Pulmonary artery endothelial cell (primary cell): Measurements from ENCODE around the gene SMCO3. TPM values are rescaled to one million over a fixed set of nuclear protein-coding genes. Genes with fewer than 3 reads are reported as not detected.

Experiments used
- DNase-seq: peaks from one replicate; pipeline ENCODE4 v3.0.0-alpha.2; 2011; ENCODE audit warnings: low read depth, low spot score
- total RNA-seq: library from RNA; depleted of rRNA; stranded (reverse); fragments of >200 nt; gene quantifications from 2 replicates; pipeline ENCODE4 v1.2.3, GENCODE V29; 2014

SMCO3 gene
- total RNA-seq: 0.39 and 0.46 TPM in 2 replicates

- DNase-seq: no peak
Measured at GRCh38 chr12:14814014-14814413, at the start of gene SMCO3. TSS of gene SMCO3 (minus strand) at chr12:14814182. CDS start at chr12:14806680, 7,502 bp downstream.

GRCh38 chr12:14860490-14860889 is 46.5 kb upstream of the SMCO3 start:
- DNase-seq: no peak

- DNase-seq: no peak
Measured at GRCh38 chr12:14858513-14858912, 44.5 kb upstream of the SMCO3 start.

- DNase-seq: no peak
Measured at GRCh38 chr12:14854586-14855183, 40.7 kb upstream of the SMCO3 start.

GRCh38 chr12:14853961-14854360 is 40.0 kb upstream of the SMCO3 start:
- no peak for DNase-seq

- DNase-seq: no peak
Measured at GRCh38 chr12:14852880-14853279, 38.9 kb upstream of the SMCO3 start.

- no peak for DNase-seq
Measured at GRCh38 chr12:14850929-14851663, 37.1 kb upstream of the SMCO3 start.

GRCh38 chr12:14849661-14850060 is 35.7 kb upstream of the SMCO3 start:
- no peak for DNase-seq

- no peak for DNase-seq
Measured at GRCh38 chr12:14846876-14847580, 33.0 kb upstream of the SMCO3 start.

GRCh38 chr12:14846042-14846587 is 32.1 kb upstream of the SMCO3 start:
- DNase-seq: no peak

GRCh38 chr12:14845350-14845750 is 31.4 kb upstream of the SMCO3 start:
- DNase-seq: no peak

- DNase-seq: no peak
Measured at GRCh38 chr12:14844401-14844800, 30.4 kb upstream of the SMCO3 start.

- peak; percentile 81 for DNase-seq
Measured at GRCh38 chr12:14843425-14843887, 29.5 kb upstream of the SMCO3 start, which contains the start of gene ART4. TSS of gene ART4 (minus strand) at chr12:14843526. CDS start at chr12:14843113, 413 bp downstream.

GRCh38 chr12:14842315-14842714 is 28.3 kb upstream of the SMCO3 start:
- no peak for DNase-seq

GRCh38 chr12:14841761-14842160 is 27.8 kb upstream of the SMCO3 start:
- peak; percentile 85 for DNase-seq

- DNase-seq: no peak
Measured at GRCh38 chr12:14840616-14841015, 26.6 kb upstream of the SMCO3 start.

GRCh38 chr12:14839262-14839661 is 25.3 kb upstream of the SMCO3 start:
- no peak for DNase-seq

GRCh38 chr12:14836336-14837210 is 22.6 kb upstream of the SMCO3 start:
- DNase-seq: peak; percentile 79

- DNase-seq: no peak
Measured at GRCh38 chr12:14834509-14834908, 20.5 kb upstream of the SMCO3 start.

GRCh38 chr12:14833952-14834351 is 20.0 kb upstream of the SMCO3 start:
- DNase-seq: no peak

GRCh38 chr12:14833336-14833735 is 19.4 kb upstream of the SMCO3 start:
- DNase-seq: no peak
